ENCODE measurements around the gene STX10.

Gene STX10

DNA sequence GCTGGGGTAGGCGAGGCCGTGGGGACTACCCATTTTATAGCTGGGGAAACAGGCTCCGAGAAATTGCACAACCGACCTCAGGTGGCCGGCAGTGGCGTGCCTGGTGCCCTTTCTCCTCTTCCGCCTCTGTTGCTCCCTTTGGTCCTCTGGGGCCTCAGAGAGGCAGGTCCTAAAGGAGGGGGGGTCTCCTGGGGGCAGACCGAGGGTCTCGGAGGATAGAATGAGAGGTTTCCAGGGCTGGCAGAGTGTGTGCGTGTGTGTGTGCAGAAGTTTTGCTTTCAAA lies 11.3 kb downstream of the STX10 start:
- no peak for DNase-seq

DNA sequence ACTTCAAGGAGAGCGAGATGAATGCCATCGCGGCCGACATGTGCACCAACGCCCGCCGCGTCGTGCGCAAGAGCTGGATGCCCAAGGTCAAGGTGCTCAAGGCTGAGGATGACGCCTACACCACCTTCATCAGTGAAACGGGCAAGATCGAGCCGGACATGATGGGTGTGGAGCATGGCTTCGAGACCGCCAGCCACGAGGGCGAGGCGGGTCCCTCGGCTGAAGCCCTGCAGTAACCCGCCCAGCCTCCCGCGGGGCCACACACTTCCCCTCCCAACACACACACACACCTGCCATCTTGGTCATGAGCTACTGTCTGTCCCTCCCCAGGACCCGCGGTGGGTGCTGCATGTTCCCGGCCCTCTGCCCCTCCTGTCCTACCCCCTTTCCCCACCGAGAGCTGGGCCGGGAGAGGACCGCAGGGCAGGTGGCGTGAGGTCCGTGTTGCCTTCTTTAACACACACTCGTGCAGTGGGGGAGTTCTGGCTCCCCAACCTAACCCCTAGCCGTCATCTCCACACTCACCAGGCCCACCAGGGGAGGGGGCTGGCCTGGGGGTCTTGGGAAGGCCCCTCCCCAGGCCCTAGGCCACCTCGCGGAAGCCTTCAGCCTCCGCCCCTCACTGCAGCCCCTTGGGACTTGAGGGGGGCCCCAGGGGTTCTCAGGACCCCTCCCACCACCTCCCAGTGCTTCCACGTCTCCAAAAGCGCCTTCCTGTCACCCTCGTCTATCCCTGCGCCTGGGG lies 11.8 kb downstream of the STX10 start:
- DNase-seq = no peak

DNA sequence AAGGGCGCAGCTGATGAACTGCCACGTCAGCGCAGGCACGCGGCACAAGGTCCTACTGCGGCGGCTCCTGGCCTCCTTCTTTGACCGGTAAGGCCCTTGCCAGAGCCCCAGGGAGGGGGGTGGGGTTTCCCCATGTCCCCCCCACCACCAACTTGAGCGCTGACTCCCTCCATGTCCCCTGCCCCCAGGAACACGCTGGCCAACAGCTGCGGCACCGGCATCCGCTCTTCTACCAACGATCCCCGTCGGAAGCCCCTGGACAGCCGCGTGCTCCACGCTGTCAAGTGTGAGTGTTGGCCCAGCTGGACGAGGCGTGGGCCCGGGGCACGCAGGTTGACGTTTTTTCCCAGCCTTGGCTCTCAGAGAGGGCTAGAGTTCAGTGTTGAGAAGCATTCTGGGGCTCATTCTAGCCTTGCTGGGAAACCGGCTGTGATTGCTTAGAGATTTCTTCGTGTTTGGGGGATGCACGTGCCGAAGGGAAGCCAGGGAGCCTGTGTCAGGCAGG lies 12.8 kb downstream of the STX10 start:
- no peak for DNase-seq

DNA sequence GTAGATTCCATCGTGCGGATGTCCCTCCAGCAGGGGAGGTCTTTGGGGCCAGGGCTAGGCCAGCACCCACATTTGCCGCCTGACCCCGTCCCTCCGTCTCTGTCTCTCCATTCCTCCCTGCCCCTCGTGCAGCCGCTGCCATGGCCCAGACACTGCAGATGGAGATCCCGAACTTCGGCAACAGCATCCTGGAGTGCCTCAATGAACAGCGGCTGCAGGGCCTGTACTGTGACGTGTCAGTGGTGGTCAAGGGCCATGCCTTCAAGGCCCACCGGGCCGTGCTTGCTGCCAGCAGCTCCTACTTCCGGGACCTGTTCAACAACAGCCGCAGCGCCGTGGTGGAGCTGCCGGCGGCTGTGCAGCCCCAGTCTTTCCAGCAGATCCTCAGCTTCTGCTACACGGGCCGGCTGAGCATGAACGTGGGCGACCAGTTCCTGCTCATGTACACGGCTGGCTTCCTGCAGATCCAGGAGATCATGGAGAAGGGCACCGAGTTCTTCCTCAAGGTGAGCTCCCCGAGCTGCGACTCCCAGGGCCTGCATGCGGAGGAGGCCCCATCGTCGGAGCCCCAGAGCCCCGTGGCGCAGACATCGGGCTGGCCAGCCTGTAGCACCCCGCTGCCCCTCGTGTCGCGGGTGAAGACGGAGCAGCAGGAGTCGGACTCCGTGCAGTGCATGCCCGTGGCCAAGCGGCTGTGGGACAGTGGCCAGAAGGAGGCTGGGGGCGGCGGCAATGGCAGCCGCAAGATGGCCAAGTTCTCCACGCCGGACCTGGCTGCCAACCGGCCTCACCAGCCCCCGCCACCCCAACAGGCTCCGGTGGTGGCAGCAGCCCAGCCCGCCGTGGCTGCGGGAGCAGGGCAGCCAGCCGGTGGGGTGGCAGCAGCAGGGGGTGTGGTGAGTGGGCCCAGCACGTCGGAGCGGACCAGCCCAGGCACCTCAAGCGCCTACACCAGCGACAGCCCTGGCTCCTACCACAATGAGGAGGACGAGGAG lies 14.8 kb downstream of the STX10 start:
- DNase-seq = no peak

DNA sequence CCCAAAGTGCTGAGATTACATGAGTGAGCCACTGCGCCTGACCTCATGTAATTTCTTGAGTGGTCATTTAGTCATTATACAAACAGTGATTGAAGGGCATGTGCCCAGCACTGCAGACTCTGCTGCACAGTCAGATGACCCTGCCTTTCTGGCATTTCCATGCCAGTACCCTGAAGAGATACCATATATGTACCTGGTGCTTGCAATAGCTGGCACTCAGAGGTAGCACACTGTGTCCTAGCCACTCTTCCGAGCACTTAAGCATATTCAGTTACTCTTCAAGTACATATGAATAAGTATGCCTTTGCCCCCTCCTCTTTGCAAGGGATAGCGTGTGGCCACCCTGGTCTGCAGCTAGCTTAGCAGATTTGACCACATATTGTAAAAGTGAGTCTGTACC lies 15.5 kb downstream of the STX10 start:
- DNase-seq = no peak

DNA sequence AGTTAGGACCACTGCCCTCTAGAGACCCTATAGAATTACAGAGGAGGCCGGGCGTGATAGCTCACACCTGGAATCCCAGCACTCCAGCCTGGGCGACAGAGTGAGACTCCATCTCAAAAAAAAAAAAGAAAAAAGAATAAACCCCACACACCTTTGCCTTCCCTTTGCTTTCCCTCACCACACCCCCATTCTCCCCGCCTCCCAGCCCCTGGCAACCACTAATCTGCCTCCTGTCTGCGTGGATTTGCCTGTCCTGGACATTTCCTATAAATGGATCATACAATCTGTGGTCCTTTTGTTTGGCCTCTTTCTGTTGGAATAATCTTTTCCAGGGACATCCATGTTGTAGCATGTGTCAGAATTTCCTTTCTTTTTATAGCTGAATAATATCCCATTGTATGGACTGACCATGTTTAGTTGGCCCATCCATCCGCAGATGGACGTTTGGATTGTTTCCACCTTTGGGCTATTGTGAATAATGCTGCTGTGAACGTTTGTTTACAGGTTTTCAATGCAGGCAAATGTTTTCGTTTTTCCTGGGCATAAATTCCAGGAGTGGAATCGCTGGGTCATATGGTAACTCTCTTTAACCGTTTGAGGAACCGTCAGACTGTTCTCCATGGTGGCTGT lies 16.8 kb downstream of the STX10 start:
- DNase-seq = no peak

DNA sequence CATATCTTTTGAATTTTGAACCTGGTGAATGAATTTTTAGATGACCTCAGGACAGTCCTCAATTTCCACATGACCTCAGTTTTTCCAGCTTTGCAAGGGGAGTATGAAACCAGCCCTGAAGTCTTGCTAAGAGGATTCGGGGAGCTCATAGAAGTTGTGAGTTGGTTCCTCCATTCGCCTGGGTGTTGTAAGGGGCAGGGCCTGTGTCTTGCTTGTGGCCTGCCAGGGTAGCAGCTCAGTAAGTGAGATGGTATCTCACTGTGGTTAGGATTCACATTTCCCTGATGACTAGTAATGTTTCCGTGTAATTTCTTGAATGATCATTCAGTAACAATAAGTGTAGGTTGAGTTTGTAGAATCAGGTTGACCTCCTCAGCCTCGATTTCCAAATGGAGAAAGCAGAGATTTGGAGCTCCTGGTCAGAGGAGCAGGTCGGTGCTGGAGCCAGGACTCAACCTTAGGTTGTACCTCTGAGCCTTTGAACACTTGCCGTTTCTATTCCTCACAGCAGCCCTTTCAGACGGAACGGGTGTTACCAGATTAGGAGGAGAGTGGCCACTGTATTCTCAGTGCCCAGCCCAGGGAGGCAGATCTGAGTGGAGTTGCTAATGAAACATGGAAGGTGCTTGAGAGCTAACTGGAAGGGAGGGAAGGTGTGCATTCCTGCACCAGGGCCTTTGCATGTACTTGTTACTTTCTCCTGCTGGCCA lies 17.5 kb downstream of the STX10 start:
- DNase-seq = peak; percentile 71

DNA sequence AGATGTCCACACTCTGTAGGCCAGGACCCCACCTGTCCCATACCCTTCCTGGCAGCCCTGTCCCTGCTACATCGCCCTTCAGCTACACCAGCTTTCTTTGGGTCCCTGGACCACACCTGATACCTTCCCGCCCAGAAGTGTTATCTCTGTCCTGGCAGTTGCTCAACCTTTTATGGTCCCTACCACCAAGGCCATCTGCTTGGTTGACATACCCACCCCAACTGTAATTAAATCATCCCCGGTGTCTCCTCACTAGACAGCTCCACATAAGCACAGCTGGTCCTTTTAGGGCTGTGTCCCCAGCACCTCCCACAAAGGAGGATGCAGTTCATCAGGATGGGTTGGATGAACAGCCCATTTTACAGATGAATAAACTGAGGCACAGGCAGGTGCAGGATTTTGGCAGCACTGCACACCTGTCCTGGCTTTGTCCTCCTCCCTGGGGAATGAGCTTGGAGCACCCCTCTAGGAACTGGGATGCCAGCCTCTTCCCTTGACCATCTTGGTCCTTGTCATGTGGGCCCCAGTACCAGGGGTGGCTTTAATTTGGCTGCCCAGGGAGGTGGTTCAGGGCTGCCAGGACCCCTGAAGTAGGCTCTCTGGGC lies 19.2 kb downstream of the STX10 start:
- DNase-seq = no peak

DNA sequence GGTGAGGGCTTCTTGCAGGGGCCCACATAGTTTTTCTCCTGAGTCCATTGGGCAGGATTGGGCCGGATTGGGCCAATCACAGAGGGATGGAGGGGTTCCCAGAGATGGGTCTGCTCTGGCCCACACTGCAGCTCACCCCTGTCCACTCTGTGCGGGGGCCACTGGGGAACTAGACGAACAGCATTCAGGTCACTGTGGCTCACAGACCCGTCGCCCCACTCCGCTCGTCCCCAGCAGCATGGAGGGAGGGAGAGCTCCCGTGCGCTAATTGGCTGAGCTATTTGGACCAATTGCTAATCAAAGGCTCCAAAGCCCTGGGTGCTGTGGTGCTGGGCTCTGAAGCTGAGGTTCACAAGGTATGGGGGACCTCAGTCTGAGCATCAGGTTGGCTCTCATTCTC lies 20.8 kb downstream of the STX10 start:
- DNase-seq = no peak

DNA sequence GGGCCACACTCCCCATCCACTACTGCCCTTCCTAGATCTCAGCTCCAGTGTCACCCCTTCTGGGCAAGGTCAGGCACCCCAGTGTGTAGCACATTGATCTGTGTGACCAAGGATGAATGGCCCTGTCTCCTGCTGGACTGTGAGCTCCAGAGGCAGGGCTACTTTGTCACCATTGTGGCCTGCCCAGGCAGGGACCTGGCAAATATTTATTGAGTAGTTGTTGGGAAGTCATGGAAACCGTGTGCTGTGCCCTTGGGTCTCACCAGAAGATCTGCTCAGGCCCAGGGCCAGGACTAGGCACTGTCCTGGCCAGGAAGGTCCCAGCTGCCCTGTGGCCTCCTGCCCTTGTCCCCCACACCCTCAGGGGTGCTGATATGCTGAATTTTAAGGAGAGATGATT lies 21.6 kb downstream of the STX10 start:
- DNase-seq = no peak

DNA sequence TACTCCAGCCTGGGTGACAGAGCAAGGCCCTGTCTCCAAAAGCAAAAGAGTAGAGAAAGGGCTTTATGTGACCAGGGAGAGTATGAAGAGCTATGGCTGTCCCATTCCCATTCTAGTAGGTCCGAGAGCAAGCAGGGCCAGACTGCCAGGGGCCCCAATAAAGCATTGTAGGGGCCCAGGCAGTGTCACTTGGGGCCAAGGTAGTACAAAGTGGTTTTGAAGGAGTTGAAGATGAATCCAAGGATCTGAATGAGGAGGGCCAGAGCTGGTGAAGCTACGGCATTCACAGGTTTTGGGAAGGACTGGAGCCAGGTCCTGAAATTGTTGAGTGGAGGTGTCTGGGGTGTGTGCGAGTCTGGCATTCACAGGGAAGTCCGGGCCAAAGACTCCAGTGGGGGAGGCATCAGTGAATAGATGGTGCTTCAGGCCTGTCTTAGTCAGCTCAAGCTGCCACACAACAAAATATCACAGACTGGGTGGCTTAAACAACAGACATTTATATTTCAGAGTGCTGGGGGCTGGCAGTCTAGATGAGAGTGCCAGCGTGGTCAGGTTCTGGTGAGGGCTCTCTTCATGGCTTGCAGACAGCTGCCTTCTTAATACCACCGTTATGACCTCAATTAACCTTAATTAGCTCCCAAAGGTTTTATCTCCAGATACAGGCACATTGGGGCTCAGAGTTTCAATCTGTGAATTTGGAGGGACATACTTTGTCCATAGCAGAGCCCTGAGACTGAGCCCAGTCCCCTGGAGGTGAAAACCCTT lies 22.2 kb downstream of the STX10 start:
- no peak for DNase-seq

DNA sequence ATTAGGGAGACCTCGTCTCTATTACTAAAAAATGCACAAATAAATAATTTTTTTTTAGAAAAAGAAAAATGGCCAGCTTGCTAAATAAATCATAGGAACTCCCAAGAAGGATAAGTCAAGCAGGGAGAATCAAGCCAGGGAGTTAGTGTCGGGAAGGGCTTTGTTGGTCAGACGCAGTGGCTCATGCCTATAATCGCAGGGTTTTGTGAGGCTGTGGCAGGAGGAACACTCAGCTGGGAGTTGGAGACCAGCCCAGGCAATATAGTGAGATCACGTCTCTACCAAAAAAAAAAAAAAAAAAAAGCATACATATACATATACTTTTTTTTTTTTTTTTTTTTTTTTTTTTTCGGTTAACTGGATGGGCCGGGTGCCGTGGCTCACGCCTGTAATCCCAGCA lies 23.1 kb downstream of the STX10 start:
- DNase-seq = no peak

DNA sequence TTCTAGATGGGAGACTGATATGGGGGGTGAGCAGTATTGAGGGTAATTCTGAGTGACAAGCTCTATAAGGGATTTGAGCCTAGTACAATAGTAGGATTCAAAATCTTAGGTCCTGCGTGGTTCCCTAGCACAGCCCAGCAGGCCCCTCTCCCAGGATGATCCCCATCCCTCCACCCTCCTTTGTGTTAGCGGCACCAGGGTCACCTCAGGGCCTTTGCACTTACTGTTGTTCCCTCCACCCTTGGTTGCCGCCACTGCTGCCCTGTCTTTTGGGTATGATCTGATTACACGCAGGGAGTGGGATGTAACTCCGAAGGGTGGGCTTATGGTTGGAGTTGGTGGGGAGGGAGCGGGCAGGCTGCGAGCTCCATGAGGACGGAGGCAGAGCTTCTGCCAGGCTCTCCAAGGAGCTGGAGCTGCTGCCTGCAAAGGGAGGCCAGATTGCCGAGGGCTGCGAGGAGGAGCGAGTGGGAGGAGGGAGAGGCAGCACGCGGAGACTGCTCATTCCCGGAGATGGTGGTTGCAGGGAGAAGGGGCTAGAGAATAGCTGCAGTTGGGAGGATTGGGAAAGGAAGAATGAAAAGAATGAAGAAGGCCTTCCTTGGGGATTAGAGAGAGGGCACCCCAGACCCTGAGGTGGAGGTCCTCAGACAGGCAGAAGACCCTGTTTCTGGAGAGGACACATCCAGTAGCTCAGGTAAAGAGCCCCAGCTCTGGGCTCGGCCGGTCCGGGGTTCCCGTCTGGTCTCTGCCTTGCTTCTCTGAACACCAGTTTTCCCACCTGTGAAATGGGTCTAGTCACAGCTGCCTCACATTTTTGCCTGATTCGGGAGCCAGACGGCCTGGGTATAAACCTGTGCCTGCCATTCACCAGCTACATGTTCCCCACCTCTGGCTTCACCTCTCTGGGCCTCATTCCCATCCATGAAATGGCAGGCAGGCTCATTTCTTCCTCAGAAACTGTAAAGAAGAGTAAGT lies 26.9 kb downstream of the STX10 start:
- no peak for DNase-seq

DNA sequence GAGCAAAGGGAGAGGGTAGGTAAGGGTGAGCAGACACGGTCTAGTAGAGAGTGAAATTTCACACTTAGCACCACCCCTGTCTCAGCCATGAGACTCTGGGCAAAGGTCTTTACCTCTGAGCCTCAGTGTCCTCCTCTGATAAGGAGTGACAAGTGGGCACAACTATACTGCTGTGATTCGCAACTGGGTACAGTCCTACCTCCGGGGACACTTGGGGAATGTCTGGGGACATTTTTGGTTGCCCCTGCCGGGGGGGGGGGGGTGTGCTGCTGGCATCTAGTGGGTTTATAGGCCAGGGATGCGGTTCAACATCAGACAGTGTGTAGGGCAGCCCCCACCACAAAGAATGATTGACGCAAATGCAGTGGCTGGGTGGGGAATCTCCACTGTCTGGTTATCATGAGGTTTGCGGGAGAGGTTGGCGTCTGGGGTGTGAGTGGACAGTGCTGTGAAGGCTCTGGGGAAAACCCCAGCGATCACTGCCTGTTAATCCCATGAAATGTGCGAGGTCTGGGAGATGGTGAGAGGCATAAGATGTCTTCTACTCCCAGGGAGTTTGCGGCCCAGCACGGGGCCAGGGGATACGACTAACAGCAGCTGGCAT lies 27.8 kb downstream of the STX10 start:
- DNase-seq = no peak

DNA sequence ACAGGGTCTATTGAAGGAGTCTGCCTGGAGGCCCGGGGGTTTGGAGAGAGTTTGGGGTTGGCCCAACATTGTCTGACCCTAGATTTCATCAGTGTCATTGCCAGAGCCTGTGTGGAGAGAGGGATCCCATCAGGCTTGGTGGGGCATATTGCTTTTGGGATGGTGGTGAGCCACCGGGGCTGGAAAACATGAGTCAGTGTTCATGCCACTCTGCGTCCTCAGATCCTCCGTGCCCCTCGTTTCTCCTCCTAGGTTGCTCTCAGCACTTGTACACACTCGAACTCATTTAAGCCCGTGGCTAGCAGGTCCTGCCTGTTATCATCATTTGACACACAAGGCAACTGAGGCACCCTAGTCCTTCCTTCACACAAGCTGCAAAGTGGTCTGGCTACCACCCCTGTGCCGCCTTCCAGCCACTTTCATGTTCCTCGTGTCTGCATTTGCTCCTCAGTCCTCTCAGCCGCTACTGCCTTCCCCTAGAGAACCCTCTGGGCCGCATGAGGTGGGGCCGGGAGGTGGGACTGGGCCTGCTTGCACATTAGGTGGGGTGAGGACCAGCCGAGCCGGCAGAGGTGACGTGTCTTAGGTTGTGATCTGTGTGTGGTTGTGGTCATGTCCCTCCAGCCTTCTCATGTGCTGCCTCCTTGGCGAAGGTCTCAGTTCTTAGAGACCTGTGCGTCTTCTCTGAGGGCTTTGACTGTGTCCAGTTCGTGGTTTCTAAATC lies 28.5 kb downstream of the STX10 start:
- no peak for DNase-seq

DNA sequence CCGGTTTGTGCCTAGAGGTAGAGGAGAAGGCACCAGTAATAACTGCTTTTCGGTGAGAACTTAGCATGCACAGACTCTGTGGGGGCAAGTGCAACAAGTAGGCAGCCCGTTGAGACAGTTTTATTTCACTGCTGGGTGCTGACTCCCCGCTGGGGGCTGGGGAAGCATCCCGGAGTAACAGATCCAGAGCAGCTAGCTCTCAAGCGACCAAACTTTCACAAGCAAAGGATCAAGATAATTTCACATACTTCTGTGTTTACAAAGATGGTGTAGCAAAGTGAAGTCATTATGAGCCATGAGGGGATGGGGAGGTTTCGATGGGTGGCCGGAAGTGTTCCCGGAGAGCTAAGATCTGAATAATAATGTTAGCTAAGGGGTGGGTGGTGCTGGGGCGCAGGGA lies 29.4 kb downstream of the STX10 start:
- DNase-seq = no peak

DNA sequence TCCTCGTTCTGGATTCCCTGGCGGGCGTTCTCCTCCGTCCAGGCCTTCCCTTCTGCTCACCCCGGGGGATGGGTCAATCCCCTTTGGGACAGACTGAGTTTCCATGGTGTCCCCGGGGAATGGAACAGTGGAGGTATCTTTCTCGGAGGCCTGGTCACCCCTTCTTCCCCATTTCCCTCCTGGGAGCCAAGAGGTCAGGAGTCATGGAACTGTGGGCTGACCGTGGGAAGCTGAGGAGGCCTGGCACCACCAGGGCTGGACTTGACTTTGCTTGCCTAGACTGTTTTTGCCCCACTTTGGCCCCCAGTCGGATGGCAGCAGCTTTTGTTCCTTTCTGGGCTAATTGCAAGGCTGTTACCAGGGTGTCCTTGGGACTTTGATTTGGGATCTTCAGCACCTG lies 30.1 kb downstream of the STX10 start:
- no peak for DNase-seq

DNA sequence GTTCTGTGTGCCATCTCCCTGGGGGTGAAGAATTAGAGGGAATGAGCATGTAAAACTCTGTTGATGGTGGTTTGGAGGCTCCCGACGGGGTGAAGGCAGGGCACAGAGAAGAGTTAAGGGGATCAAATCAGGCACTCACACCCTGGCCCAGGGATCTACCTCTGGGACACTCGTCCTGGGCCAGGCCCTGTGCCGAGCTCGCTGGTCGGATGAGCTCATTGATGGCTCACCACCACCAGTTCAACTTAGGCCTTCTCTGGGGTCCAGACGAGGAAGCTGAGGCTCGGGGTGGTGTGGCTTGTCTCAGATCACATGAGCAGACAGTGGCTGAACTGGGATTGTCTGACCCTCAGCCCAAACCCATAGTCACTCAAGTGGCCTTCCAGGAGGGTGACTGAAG lies 30.5 kb downstream of the STX10 start:
- DNase-seq = no peak

DNA sequence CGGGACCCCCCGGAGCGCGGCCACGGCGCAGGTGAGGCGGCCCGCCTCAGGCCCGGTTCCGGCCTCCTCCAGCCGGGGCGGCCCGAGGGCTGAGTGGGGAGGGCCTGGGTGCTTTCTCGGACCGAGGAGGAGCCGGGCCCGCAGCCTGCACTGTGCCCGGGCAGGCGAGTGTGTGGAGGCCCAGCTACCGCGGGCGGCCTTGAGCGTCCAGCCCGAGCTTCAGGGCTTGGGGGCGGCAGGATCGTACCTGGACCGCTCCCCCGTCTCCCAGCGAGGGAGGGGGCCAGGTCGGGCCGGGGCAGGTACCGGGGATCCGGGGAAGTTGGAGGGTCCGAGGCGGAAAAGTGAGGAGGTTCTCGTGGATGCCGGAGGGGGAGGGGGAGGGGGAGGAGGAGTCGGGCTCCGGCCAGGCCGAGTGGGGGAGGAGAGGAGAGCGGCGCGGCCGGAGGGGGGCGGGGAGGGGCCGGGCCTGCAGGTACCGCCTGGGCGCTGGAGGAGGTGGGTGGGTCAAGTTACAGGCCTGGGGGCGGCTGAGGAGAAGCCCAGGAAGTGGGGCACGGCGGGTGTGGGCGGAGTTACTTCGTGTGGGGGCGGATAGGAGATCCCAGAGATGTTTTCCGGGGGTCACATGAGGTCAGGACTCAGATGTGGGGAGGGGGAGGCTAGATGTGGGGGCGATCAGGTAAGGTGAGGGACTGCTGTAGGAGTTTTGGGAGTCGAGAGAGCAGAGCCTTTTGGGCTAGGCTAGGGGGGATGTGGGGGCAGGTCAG lies 31.6 kb downstream of the STX10 start:
- peak; percentile 31 for DNase-seq
